ENCODE results near the gene KRTAP21-1.

KRTAP21-1 gene

GRCh38 chr21:30747159-30747558 is 8.1 kb downstream of the KRTAP21-1 start, which contains the start of gene KRTAP21-2:
Gene KRTAP21-2 (minus strand): TSS chr21:30747259. CDS start chr21:30747202, 57 bp downstream.
- no peak for DNase-seq (ENCODE audit: extremely low read depth, low read depth)
- no peak within 1 kb of the TSS for H3K4me3 ChIP-seq (replicated peaks; ENCODE audit: low read depth, low read length)
- TF ChIP-seq CTCF (IDR thresholded peaks at IDR 0.05; ENCODE audit: low read depth, low read length, missing control alignments), result no peak

- no peak for TF ChIP-seq CTCF (IDR thresholded peaks at IDR 0.05; ENCODE audit: low read depth, low read length, missing control alignments)
- DNase-seq (ENCODE audit: extremely low read depth, low read depth), result no peak
- H3K4me3 ChIP-seq (replicated peaks; ENCODE audit: low read depth, low read length), result no peak overlapping the region
Observed at GRCh38 chr21:30740462-30740861, 14.8 kb downstream of the KRTAP21-1 start.

GRCh38 chr21:30733026-30733425 is 22.2 kb downstream of the KRTAP21-1 start:
- no peak overlapping the region for H3K4me3 ChIP-seq (replicated peaks; ENCODE audit: low read depth, low read length)
- no peak for DNase-seq (ENCODE audit: extremely low read depth, low read depth)
- TF ChIP-seq CTCF (IDR thresholded peaks at IDR 0.05; ENCODE audit: low read depth, low read length, missing control alignments), result no peak

- DNase-seq (ENCODE audit: extremely low read depth, low read depth), result no peak
- no peak for TF ChIP-seq CTCF (IDR thresholded peaks at IDR 0.05; ENCODE audit: low read depth, low read length, missing control alignments)
- no peak overlapping the region for H3K4me3 ChIP-seq (replicated peaks; ENCODE audit: low read depth, low read length)
Observed at GRCh38 chr21:30726726-30727125, 28.5 kb downstream of the KRTAP21-1 start.

- TF ChIP-seq CTCF (IDR thresholded peaks at IDR 0.05; ENCODE audit: low read depth, low read length, missing control alignments), result no peak
- no peak for DNase-seq (ENCODE audit: extremely low read depth, low read depth)
- H3K4me3 ChIP-seq (replicated peaks; ENCODE audit: low read depth, low read length), result no peak overlapping the region
Observed at GRCh38 chr21:30719401-30719800, 35.8 kb downstream of the KRTAP21-1 start.

GRCh38 chr21:30718239-30718909 is 36.9 kb downstream of the KRTAP21-1 start, which contains the start of gene KRTAP21-3:
Gene KRTAP21-3 (minus strand): TSS chr21:30718777. CDS start chr21:30718759, 18 bp downstream.
- no peak within 1 kb of the TSS for H3K4me3 ChIP-seq (replicated peaks; ENCODE audit: low read depth, low read length)
- TF ChIP-seq CTCF (IDR thresholded peaks at IDR 0.05; ENCODE audit: low read depth, low read length, missing control alignments), result no peak
- no peak for DNase-seq (ENCODE audit: extremely low read depth, low read depth)

- no peak overlapping the region for H3K4me3 ChIP-seq (replicated peaks; ENCODE audit: low read depth, low read length)
- TF ChIP-seq CTCF (IDR thresholded peaks at IDR 0.05; ENCODE audit: low read depth, low read length, missing control alignments), result no peak
- DNase-seq (ENCODE audit: extremely low read depth, low read depth), result no peak
Observed at GRCh38 chr21:30717105-30717504, 38.1 kb downstream of the KRTAP21-1 start.
